Left lobe of liver (tissue), 2 donors: ENCODE data around the gene CDK10. TPM values are rescaled to one million over a fixed set of nuclear protein-coding genes. Genes with fewer than 3 reads are reported as not detected.
A peak's percentile ranks its signal among the peaks of the same experiment; 100 is the strongest.
"Not testable (repeated sequence)": the region's sequence is repeated elsewhere in the genome, so short reads cannot be mapped to it uniquely, and the experiment has no call there.

Source experiments
- ATAC-seq: fragments of 200-7000 bp; cut with Tn5 transposase; one replicate; pipeline ENCODE4 v1.9.1; 2020; ENCODE audit warnings: mild to moderate bottlenecking, moderate library complexity
- DNase-seq: peaks from one replicate; pipeline ENCODE4 v3.0.0-alpha.2; 2020; ENCODE audit warnings: low spot score
- total RNA-seq: library from RNA; stranded (reverse); gene quantifications from one replicate; pipeline ENCODE4 v1.2.1, GENCODE V29; 2021
- donor health status: DM: no; HTN: no; CAD: no; lungs with moderate emphysema.
- donor health status: DM: no; HTN: yes; CAD: no.

Gene CDK10
- total RNA-seq, 1 donor from 2014 or later, result 69.1 TPM

- no peak for ATAC-seq
- DNase-seq, result no peak
Measured at GRCh38 chr16:89695086-89695874, 8.8 kb downstream of the CDK10 start.

DNA sequence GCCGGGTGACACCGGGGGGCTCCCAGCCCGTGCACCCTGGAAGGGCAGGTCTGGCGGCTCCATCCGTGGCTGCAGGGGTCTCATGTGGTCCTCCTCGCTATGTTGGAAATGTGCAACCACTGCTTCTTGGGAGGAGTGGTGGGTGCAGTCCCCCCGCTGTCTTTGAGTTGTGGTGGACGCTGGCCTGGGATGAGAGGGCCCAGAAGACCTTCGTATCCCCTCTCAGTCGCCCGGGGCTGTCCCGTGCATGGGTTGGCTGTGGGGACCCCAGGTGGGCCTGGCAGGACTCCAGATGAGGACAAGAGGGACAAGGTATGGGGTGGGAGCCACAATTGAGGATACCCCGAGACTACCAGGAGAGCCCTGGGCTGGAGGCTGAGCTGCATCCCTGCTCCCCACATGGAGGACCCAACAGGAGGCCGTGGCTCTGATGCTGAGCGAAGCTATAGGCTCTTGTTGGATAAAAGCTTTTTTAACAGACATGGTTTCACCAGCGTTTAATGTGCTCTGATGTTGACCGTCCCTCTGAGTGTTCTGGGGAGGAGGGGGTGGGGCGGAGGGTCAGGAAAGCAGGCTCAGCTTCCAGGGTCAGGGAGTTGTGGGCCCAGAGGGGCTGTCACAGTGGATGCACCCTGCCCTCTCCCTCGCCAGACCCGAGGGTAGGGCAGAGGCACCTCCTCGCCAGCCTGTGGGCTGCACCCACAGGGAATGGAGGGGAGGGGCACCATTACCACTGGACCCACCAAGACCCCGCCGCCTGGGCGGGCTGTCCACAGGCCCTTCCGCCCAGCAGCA, 9.6 kb downstream of the CDK10 start:
- DNase-seq, result peak; percentile 49

GRCh38 chr16:89696670-89697128, 10.2 kb downstream of the CDK10 start:
- DNase-seq (peak; percentile 49), ATAC-seq (no peak)

More for the DNA sequence above, 9.6 kb downstream of the CDK10 start:
- ATAC-seq, result no peak

GRCh38 chr16:89697161-89697615, 10.7 kb downstream of the CDK10 start:
- peak; percentile 54 for DNase-seq
- no peak for ATAC-seq

DNA sequence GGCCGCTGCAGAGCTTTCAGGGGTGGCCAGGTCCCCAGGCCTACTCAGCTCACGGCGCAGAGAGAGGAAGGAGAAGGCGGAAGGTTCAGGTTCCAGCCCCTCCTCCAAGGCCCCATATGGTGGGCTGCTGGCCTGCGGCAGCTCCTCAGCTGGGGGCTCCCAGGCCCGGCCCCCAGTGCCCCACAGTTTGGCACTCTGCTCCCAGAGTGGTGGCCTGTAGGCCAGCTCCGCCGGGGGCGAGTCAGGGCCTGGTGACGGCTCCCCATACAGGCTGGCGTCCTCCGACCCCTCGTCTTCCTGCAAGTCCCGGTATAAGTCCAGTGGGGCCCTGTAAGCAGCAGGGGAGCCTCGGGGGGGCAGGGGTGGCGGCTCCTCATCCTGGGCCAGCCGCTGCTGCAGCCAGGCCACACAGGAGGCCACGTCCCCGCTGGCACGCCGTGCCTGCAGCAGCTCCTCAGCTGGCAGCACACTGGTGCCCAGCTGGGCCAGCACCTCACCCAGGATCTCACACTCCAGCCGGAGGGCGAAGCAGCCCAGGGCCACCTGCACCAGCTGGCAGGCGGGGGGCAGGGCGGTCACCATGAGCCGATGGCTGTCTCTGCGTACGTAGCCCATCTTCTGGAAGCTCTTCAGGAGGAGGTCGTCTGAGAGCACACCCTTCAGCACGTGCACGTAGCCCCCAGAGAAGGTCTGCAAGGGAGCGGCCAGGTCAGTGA, 11.3 kb downstream of the CDK10 start:
- DNase-seq (no peak), ATAC-seq (no peak)

- not testable (repeated sequence) for DNase-seq, ATAC-seq
Measured at GRCh38 chr16:89698717-89699116, 12.2 kb downstream of the CDK10 start.

- ATAC-seq, result not testable (repeated sequence)
Measured at GRCh38 chr16:89699629-89700099, 13.2 kb downstream of the CDK10 start.

GRCh38 chr16:89700100-89700648, 13.7 kb downstream of the CDK10 start:
- DNase-seq (peak; percentile 100), ATAC-seq (peak; percentile 70)

More at GRCh38 chr16:89699629-89700099, 13.2 kb downstream of the CDK10 start:
- not testable (repeated sequence) for DNase-seq

DNA sequence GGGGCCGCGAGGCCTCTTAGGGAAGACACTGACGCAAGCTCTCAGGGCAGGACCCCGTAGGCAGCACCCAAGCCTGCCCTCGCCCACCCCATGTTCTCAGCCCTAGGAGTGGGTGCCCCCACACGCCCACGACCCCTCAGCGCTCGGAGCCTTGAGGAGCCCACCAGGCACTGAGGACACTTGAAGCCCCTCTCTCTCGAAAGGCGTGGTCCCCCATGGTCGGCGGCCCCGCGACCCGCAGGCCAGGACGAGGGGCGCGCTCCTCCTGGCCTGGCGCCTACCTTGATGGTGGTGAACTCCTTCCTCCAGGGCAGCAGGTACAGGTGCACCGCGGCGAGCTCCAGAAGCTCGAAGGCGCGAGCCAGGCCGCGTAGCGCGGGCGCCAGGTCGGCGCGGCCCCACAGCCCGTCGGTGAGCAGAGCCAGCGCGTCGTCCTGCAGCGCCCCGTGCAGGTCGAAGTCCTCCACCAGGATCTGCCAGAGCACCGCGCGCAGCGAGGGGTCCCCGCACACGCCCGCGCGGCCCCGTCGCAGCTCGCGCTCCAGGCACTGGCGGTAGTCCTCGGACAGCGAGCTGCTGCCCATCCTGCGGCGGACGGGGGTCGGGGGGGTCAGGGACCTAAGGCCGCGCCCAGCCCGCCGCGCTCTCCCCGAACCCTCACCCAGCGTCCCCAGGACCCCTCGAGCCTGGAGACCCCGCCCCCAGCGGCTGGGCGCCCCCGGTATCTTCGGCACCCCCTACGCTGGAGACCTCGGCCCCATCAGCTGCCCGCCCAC, 14.3 kb downstream of the CDK10 start:
- ATAC-seq (peak; percentile 60), DNase-seq (peak; percentile 82)

- DNase-seq (peak; percentile 97), ATAC-seq (peak; percentile 74)
Measured at GRCh38 chr16:89701425-89702406, 15.2 kb downstream of the CDK10 start, which contains the start of gene SPATA2L. Gene SPATA2L, minus strand, starts transcription at chr16:89701705. Its CDS starts 473 bp downstream, at chr16:89701232.

DNA sequence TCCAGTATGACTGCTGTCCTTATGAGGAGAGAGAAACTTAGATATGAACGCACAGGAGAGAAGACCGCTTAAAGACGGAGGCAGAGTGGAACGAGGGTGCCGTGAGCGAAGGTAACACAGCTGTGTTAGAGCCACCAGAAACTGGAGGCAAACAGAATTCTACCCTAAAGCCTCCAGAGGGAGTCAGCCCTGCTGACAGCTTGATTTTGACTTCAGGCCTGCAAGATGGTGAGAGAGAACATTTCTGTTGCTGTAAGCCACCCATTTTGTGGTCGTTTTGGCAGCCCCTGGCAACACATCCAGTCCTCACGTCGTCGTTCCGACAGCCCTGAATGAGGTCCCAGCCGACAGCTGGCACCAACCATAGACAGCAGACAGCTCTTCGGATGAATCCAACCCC, 17.8 kb downstream of the CDK10 start:
- ATAC-seq, result no peak

GRCh38 chr16:89705006-89705405, 18.5 kb downstream of the CDK10 start:
- DNase-seq (no peak), ATAC-seq (no peak)

More for the DNA sequence above, 17.8 kb downstream of the CDK10 start:
- no peak for DNase-seq

DNA sequence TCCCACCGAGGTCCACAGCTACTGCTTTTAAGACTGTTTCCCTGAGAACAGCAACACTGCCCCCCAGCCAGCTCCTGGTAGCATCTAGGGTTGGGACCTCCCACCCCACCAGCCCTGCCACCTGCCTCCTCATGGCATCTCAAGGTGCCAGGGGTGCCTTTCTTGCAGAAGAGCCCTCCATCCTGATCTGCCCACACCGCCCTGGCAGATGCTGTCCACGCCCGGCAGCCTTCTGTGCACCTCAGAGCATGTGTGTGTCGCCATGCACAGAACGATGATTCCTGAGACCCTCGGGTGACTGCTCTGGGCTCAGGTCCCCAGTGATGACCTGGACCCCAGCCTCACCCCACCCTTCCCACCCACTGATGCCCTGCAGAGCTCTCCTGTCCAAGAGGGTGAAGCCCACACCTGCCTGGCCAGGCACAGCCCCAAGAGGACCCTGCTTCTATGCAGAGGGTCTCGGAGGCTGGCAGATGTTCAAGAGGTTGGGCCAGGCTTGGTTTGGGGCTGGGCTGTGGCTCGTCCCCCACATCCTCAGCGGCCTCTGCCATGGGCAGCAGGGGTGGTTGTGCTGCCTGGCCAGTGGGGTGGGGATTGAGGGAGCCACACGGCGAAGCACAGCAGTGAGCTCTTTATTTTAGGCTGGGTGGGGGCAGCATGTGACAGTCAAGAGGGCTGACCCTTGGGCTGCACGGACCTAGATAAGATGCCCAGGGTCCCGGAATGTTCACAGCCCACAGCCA, 20.2 kb downstream of the CDK10 start:
- ATAC-seq (no peak), DNase-seq (no peak)

- no peak for DNase-seq
Measured at GRCh38 chr16:89707695-89708094, 21.2 kb downstream of the CDK10 start.

DNA sequence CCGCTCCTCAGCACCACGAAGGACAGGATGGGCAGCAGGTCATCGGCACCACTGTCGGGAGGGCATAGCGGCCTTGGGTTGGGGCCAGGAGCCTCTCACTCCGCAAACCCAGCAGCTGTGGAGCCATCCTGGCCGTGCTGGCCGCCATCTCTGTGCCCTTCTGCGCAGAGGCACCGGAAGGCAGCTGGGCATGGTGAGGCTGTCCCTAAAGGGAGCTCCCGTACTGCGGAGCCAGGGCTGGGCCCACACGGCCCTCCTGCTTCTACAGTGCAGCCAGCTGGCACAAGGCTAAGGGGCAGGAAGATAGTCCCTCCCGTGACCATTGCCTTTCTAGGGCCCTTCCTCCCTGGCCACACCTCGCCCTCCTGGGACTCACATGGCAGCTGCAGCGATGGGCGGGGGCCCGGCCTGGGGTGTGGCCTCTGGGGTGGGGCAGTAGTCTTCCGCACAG, 22.0 kb downstream of the CDK10 start:
- no peak for ATAC-seq
- no peak for DNase-seq

More at GRCh38 chr16:89707695-89708094, 21.2 kb downstream of the CDK10 start:
- ATAC-seq, result no peak

GRCh38 chr16:89709166-89709565, 22.7 kb downstream of the CDK10 start:
- no peak for DNase-seq
- ATAC-seq, result no peak

- ATAC-seq, result no peak
- no peak for DNase-seq
Measured at GRCh38 chr16:89709716-89710432, 23.4 kb downstream of the CDK10 start.
